Neural cell (in vitro differentiated cells): Measurements from ENCODE around the gene ACTBL2. TPM values are rescaled to one million over a fixed set of nuclear protein-coding genes. Genes with fewer than 3 reads are reported as not detected.

Source experiments
- H2AFZ ChIP-seq: fragments of 200-600, 300-800 bp; sonication (generic), shearing (Covaris generic); 2 replicates; pipeline ENCODE4 v1.6.0; 2014; ENCODE audit warnings: low read depth, mild to moderate bottlenecking, antibody characterized with exemption, low read length, moderate library complexity
- H3F3A ChIP-seq: fragments of 200-600 bp; shearing (Covaris generic); 2 replicates; pipeline ENCODE4 v1.6.1; 2016; ENCODE audit warnings: mild to moderate bottlenecking, moderate library complexity, mixed read lengths, antibody characterized with exemption, low read length; ENCODE audit not compliant: insufficient read depth, poor library complexity, severe bottlenecking
- H3K27ac ChIP-seq: fragments of 200-600, 300-800 bp; sonication (generic), shearing (Covaris generic); 2 replicates; pipeline ENCODE4 v1.5.1; 2014; ENCODE audit warnings: mild to moderate bottlenecking, low read length, moderate library complexity
- H3K27me3 ChIP-seq: fragments of 300-800, 200-600 bp; sonication (generic), shearing (Covaris generic); 2 replicates; pipeline ENCODE4 v1.6.0; 2014; ENCODE audit warnings: mild to moderate bottlenecking, low read depth, low read length, moderate library complexity; ENCODE audit not compliant: insufficient read depth
- H3K36me3 ChIP-seq: fragments of 300-800, 200-600 bp; sonication (generic), shearing (Covaris generic); 2 replicates; pipeline ENCODE4 v1.5.1; 2014; ENCODE audit warnings: mild to moderate bottlenecking, antibody characterized with exemption, low read length, moderate library complexity; ENCODE audit not compliant: insufficient read depth
- H3K4me2 ChIP-seq: fragments of 300-800, 200-600 bp; sonication (generic), shearing (Covaris generic); 2 replicates; pipeline ENCODE4 v1.6.0; 2014; ENCODE audit warnings: mild to moderate bottlenecking, low read length
- H3K4me3 ChIP-seq: fragments of 300-800, 200-600 bp; sonication (generic), shearing (Covaris generic); 2 replicates; pipeline ENCODE4 v1.5.1; 2014; ENCODE audit warnings: mild to moderate bottlenecking, low read length, moderate library complexity
- H3K79me2 ChIP-seq: fragments of 200-600 bp; shearing (Covaris generic); replicated peaks from 2 replicates; pipeline ENCODE4 v1.6.0; 2014; ENCODE audit warnings: mild to moderate bottlenecking, low read length, moderate library complexity; ENCODE audit not compliant: insufficient read depth
- H3K9ac ChIP-seq: fragments of 300-800, 200-600 bp; sonication (generic), shearing (Covaris generic); 2 replicates; pipeline ENCODE4 v1.6.1; 2016; ENCODE audit warnings: mild to moderate bottlenecking, low read length, mixed read lengths
- H3K9me2 ChIP-seq: fragments of 200-600 bp; shearing (Covaris generic); 2 replicates; pipeline ENCODE4 v1.6.1; 2016; ENCODE audit warnings: mild to moderate bottlenecking, low read length, mixed read lengths; ENCODE audit not compliant: insufficient read depth
- H3K9me3 ChIP-seq: fragments of 200-600, 300-800 bp; sonication (generic), shearing (Covaris generic); 2 replicates; pipeline ENCODE4 v1.6.1; 2016; ENCODE audit warnings: mild to moderate bottlenecking, mixed run types, low read length, moderate library complexity, mixed read lengths
- H4K20me1 ChIP-seq: fragments of 200-600 bp; shearing (Covaris generic); 2 replicates; pipeline ENCODE4 v1.6.1; 2016; ENCODE audit warnings: mild to moderate bottlenecking, mixed run types; ENCODE audit not compliant: insufficient read depth
- CTCF ChIP-seq: fragments of 450-650 bp; IDR thresholded peaks from 2 replicates; pipeline ENCODE4 v1.5.1; 2014; ENCODE audit warnings: antibody characterized with exemption, mild to moderate bottlenecking, moderate library complexity; ENCODE audit not compliant: poor library complexity, severe bottlenecking
- EP300 ChIP-seq: fragments of 450-650 bp; conservative IDR thresholded peaks from 2 replicates; pipeline ENCODE4 v1.6.1; 2014; ENCODE audit warnings: antibody characterized with exemption, mild to moderate bottlenecking, moderate library complexity; ENCODE audit not compliant: poor library complexity, severe bottlenecking
- EZH2 ChIP-seq: fragments of 200-600, 300-800 bp; shearing (Covaris generic), sonication (generic); IDR thresholded peaks from 2 replicates; pipeline ENCODE4 v1.6.1; 2014; ENCODE audit warnings: antibody characterized with exemption, low read length, borderline replicate concordance, mild to moderate bottlenecking; ENCODE audit not compliant: insufficient read depth, poor library complexity, severe bottlenecking
- MXI1 ChIP-seq: fragments of 450-650 bp; conservative IDR thresholded peaks from 2 replicates; pipeline ENCODE4 v1.6.1; 2014; ENCODE audit warnings: antibody characterized with exemption, mild to moderate bottlenecking; ENCODE audit not compliant: poor library complexity, severe bottlenecking
- POLR2AphosphoS5 ChIP-seq: IDR thresholded peaks from 2 replicates; pipeline ENCODE4 v1.6.1; 2012
- RAD21 ChIP-seq: fragments of 450-650 bp; conservative IDR thresholded peaks from 2 replicates; pipeline ENCODE4 v1.6.1; 2014; ENCODE audit warnings: antibody characterized with exemption, mild to moderate bottlenecking, moderate library complexity
- REST ChIP-seq: IDR thresholded peaks from 2 replicates; pipeline ENCODE4 v1.6.1; 2012; ENCODE audit warnings: borderline replicate concordance
- SMC3 ChIP-seq: fragments of 450-650 bp; conservative IDR thresholded peaks from 2 replicates; pipeline ENCODE4 v1.6.1; 2014; ENCODE audit warnings: antibody characterized with exemption, mild to moderate bottlenecking, moderate library complexity; ENCODE audit not compliant: poor library complexity
- TAF1 ChIP-seq: IDR thresholded peaks from 2 replicates; pipeline ENCODE4 v1.6.1; 2012; ENCODE audit warnings: low read depth
- polyA minus RNA-seq: library from RNA; depleted of rRNA, polyadenylated mRNA; stranded (reverse); fragments of >200 nt; gene quantifications from 2 replicates; pipeline ENCODE4 v1.2.3, GENCODE V29; 2014
- polyA plus RNA-seq: library from polyadenylated mRNA; depleted of rRNA; stranded (reverse); fragments of >200 nt; gene quantifications from 2 replicates; pipeline ENCODE4 v1.2.3, GENCODE V29; 2014

ACTBL2 gene
- polyA plus RNA-seq (not detected in 2 replicates), polyA minus RNA-seq (not detected in 2 replicates)

GRCh38 chr5:57482671-57483106, at the start of gene ACTBL2:
Gene ACTBL2 (minus strand): TSS chr5:57482811. CDS start chr5:57482707, 104 bp downstream.
- H3K9me3 ChIP-seq, result peaks cover 4% of the 10 kb centered on the region
- no peaks in the 10 kb centered on the region for H3K79me2 ChIP-seq
- no peak within 1 kb of the TSS for H3K4me3 ChIP-seq
- H3K4me2 ChIP-seq, result no peak within 1 kb of the TSS
- no peaks in the 10 kb centered on the region for H4K20me1 ChIP-seq
- H3K9me2 ChIP-seq, result no peaks in the 10 kb centered on the region
- TF ChIP-seq MXI1 (no peak), EZH2 (no peak), SMC3 (no peak), TAF1 (no peak), CTCF (no peak), EP300 (no peak), REST (no peak), POLR2AphosphoS5 (no peak), RAD21 (no peak)
- H3K27ac ChIP-seq, result no peak within 1 kb of the TSS
- H3F3A ChIP-seq, result no peaks in the 10 kb centered on the region
- no peak within 1 kb of the TSS for H3K9ac ChIP-seq
- H2AFZ ChIP-seq, result no peak within 1 kb of the TSS
- H3K27me3 ChIP-seq, result no peaks in the 10 kb centered on the region
- H3K36me3 ChIP-seq, result no peaks in the 10 kb centered on the region

- H3K9me2 ChIP-seq, result no peaks in the 10 kb centered on the region
- no peak overlapping the region for H3K4me2 ChIP-seq
- H3K36me3 ChIP-seq, result no peaks in the 10 kb centered on the region
- no peak overlapping the region for H3K27ac ChIP-seq
- TF ChIP-seq POLR2AphosphoS5 (no peak), REST (no peak), CTCF (no peak)
- H2AFZ ChIP-seq, result no peak overlapping the region
- no peaks in the 10 kb centered on the region for H3F3A ChIP-seq
- H3K79me2 ChIP-seq, result no peaks in the 10 kb centered on the region
- no peaks in the 10 kb centered on the region for H4K20me1 ChIP-seq
- no peak overlapping the region for H3K9ac ChIP-seq
- no peaks in the 10 kb centered on the region for H3K27me3 ChIP-seq
- no peak overlapping the region for H3K4me3 ChIP-seq
- H3K9me3 ChIP-seq, result no peaks in the 10 kb centered on the region
Measured at GRCh38 chr5:57531333-57531732, 48.7 kb upstream of the ACTBL2 start.
